Activated gamma-delta T cell (primary cell): Measurements from ENCODE around the gene IL36G.

ENCODE experiments used
- DNase-seq: peaks from one replicate; lab custom pipeline; 2025; lab: John Stamatoyannopoulos, UW

IL36G gene

GRCh38 chr2:113018509-113018908 lies 40.7 kb downstream of the IL36G start:
- no peak for DNase-seq

- DNase-seq: no peak
Measured at GRCh38 chr2:113021312-113021711, 43.5 kb downstream of the IL36G start.

DNA sequence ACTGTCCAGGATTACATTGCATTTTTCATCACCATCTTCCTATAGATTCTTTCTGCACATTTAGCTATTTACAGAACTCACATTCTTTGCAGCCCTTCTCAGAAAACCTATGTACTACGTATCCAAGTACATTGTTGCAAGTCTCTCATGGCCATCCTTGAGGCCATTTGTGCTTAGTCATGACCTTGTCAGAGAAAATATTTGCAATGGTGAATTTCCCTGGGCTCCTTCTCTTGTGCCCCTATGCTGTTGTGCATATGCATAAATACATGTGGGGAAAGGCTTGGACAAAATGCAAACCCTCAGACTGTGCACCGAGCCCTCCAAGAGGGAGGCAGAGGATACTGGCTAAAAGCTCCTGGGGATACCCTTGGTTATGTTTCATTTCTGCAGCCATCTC lies 47.0 kb downstream of the IL36G start:
- no peak for DNase-seq

GRCh38 chr2:113025737-113026136 lies 47.9 kb downstream of the IL36G start:
- no peak for DNase-seq

GRCh38 chr2:113027691-113028090 lies 49.9 kb downstream of the IL36G start:
- DNase-seq: no peak

GRCh38 chr2:113028112-113028511 lies 50.3 kb downstream of the IL36G start:
- DNase-seq: no peak

DNA sequence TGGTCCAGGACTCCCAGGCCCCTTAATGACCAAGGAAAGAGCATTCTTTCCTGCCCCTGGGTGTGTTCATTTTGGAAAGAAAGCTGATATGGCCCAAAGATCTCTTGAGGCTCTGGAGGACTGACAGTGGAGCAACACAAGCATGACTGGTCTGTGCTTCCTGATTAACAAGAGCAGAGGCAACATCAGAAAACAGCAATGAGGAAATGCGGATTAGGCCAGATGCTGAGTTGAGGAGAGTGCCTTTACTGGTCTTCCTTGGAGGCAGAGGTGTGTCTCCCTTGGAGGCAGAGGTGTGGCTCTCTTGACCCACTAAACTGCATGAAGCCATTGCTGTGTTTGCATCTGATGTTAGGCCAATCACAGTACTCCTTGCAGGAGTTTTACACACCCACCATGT lies 54.9 kb downstream of the IL36G start:
- no peak for DNase-seq

- no peak for DNase-seq
Measured at GRCh38 chr2:113034016-113034415, 56.2 kb downstream of the IL36G start.
